ENCODE measurements around the gene SLC39A8.
"Not testable (repeated sequence)": the region's sequence is repeated elsewhere in the genome, so short reads cannot be mapped to it uniquely, and the experiment has no call there.

Gene SLC39A8

GRCh38 chr4:102298716-102299115 is 46.6 kb downstream of the SLC39A8 start:
- POLR2A ChIA-PET: no interaction called here
- no peak for DNase-seq (ENCODE audit: extremely low spot score)
- TF ChIP-seq CTCF (IDR thresholded peaks at IDR 0.05; ENCODE audit: control extremely low read depth, extremely low read depth, low read depth, missing control alignments): no peak
- CTCF ChIA-PET: no interaction called here

DNA sequence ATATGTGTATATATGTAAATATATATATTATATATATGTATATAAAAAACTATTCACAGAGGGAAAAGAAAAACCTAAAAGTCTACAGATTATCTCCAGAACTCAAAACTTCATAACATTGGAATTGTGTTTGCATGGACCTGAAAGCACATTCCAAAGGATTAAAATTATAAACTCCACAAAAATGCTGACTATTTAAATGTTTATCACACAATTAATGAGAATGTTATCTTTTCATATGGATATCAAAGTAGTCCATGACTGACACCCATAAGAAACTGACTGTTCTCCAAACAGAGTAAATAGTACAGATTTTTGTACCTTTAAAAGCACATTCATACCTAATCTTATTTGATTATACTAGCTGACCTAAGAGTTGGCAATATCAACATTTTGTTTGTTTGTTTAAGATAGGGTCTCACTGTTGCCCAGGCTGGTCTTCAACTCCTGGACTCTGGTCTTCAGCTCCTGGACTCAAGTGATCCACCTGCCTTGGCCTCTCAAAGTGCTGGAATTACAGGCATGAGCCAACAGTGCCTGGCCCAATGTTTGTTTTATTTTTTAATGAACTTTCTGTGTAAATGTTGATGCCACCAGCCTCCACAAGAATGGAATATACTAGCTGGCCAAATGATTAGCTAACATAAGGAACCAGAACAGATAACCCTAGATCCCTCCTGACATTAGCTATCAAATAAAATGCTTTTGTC is 50.0 kb downstream of the SLC39A8 start:
- no peak for TF ChIP-seq CTCF (IDR thresholded peaks at IDR 0.05; ENCODE audit: control extremely low read depth, extremely low read depth, low read depth, missing control alignments)
- DNase-seq (ENCODE audit: extremely low spot score): no peak
- ChIA-PET CTCF (interaction anchor here (1.3 to 1.9 kb wide), 3 partner anchors 9 to 27 kb away, joined by 3 to 9 read pairs (median 5); no protein-coding TSS in a partner anchor), POLR2A (no interaction called here)

DNA sequence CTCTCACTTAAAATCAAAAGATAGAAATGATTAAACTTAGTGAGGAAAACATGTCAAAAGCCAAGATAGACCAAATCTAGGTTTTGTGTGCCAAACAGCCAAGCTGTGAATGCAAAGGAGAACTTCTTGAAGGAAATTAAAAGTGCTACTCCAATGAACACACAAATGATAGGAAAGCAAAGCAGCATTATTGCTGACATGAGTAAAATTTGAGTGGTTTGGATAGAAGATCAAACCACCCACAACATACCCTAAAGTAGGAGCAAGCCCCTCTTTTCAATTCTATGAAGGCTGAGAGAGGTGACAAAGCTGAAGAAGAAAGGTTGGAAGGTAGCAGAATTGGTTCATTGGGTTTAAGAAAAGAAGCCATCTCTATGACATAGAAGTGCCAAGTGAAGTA is 56.8 kb downstream of the SLC39A8 start:
- POLR2A ChIA-PET: no interaction called here
- CTCF ChIA-PET: interaction anchor here (1.1 to 1.6 kb wide), 4 partner anchors 9 to 31 kb away, joined by 4 to 7 read pairs (median 4); no protein-coding TSS in a partner anchor
- no peak for TF ChIP-seq CTCF (IDR thresholded peaks at IDR 0.05; ENCODE audit: control extremely low read depth, extremely low read depth, low read depth, missing control alignments)
- DNase-seq (ENCODE audit: extremely low spot score): no peak

DNA sequence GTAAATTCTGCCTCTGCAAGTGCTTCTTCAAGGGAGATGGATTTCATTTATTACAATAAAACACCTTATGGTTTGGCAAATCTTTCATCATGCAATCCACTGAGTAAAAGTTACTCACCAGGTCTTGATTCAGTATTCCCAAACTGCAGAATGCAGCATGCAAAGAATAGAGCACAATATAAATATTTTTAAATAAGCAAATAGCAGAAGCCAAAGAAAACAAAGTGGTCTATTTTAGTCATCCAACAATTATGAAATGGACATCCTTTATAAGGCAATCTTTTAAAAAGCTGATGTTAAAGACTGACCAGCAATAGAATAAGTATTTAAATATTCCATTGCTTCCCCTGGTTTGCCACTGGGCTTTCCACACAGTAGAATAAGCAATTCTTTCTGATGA is 59.5 kb downstream of the SLC39A8 start:
- no peak for TF ChIP-seq CTCF (IDR thresholded peaks at IDR 0.05; ENCODE audit: control extremely low read depth, extremely low read depth, low read depth, missing control alignments)
- ChIA-PET CTCF (interaction anchor here (1.0 to 1.5 kb wide), 2 partner anchors 13 to 15 kb away, joined by 4 to 5 read pairs; no protein-coding TSS in a partner anchor), POLR2A (no interaction called here)
- DNase-seq (ENCODE audit: extremely low spot score): no peak

DNA sequence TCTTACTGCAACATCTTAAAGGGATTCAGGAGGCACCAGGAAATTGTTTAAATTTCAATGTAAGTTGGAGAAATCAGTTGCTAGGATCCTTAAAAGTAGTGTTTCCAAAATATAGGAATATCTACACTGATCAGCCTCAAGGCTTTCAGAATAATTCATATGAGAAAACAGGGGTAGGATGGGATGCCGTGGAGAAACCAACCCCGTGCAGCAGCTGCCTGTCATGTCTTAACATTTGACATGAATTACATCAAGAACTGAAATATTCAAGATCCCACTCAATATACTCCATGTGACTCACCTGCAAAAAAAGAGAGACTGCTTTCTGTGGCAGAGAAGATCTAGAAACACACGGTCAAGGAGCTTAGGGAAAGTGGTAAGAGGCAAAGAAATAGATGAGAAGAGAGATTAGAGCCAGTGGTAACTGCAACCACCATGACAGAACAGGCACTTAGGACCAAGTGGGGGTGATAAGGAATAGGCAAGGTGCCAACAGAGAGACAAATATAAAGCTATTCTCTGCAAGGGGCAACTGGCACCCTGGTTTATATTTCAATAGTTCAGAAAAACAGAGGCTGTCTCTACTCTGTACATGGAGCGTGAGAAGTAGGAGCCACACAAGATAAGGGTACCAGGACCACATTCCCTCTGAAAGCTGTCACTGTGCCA is 64.0 kb downstream of the SLC39A8 start:
- CTCF ChIA-PET: interaction anchor here (1.7 kb wide), 1 partner anchor 24 kb away, joined by 4 read pairs; no protein-coding TSS in a partner anchor
- no peak for TF ChIP-seq CTCF (IDR thresholded peaks at IDR 0.05; ENCODE audit: control extremely low read depth, extremely low read depth, low read depth, missing control alignments)
- DNase-seq (ENCODE audit: extremely low spot score): no peak
- POLR2A ChIA-PET: no interaction called here

GRCh38 chr4:102273317-102273716 is 72.0 kb downstream of the SLC39A8 start:
- CTCF ChIA-PET: interaction anchor here (1.5 to 1.8 kb wide), 4 partner anchors 12 to 72 kb away, joined by 3 to 5 read pairs (median 3); partner anchors contain the start of gene SLC39A8
- DNase-seq (ENCODE audit: extremely low spot score); POLR2A ChIA-PET: not testable (repeated sequence)

DNA sequence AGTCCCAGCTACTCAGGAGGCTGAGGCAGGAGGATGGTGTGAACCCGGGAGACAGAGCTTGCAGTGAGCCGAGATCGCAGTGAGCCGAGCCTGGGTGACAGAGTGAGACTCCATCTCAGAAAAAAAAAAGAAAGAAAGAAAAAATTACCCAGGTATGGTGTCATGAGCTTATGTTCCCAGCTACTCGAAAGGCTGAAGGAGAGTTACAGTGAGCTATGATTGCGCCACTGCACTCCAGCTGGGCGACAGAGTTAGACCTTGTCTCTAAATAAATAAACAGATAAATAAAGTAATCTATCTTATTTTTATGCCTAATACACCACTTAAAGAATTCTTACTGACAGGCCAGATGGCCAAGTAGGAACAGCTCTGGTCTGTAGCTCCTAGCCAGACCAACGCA is 73.0 kb downstream of the SLC39A8 start:
- ChIA-PET POLR2A (no interaction called here), CTCF (interaction anchor here (1.5 to 1.7 kb wide), 3 partner anchors 11 to 18 kb away, joined by 3 to 5 read pairs (median 3); no protein-coding TSS in a partner anchor)
- DNase-seq (ENCODE audit: extremely low spot score): no peak
- no peak for TF ChIP-seq CTCF (IDR thresholded peaks at IDR 0.05; ENCODE audit: control extremely low read depth, extremely low read depth, low read depth, missing control alignments)

Measured in GM10248 (cell line).